Neuronal stem cell (in vitro differentiated cells): Measurements from ENCODE around the gene GLT1D1.

Experiments used
- DNase-seq: peaks from one replicate; pipeline ENCODE4 v3.0.0-alpha.2; 2013; ENCODE audit warnings: low spot score
- H2AFZ ChIP-seq: one replicate; pipeline ENCODE4 v1.6.1; 2013; ENCODE audit warnings: mild to moderate bottlenecking, low read length, inconsistent platforms
- H2AK5ac ChIP-seq: 2 replicates; pipeline ENCODE4 v1.6.1; 2013; ENCODE audit warnings: low read depth, mild to moderate bottlenecking, inconsistent platforms, low read length, moderate library complexity, mixed read lengths
- H2BK120ac ChIP-seq: 2 replicates; pipeline ENCODE4 v1.6.1; 2013; ENCODE audit warnings: low read depth, mild to moderate bottlenecking, inconsistent platforms, low read length, moderate library complexity, mixed read lengths
- H2BK12ac ChIP-seq: one replicate; pipeline ENCODE4 v1.6.1; 2013; ENCODE audit warnings: low read length, inconsistent platforms
- H2BK15ac ChIP-seq: 2 replicates; pipeline ENCODE4 v1.6.1; 2013; ENCODE audit warnings: mild to moderate bottlenecking, low read length, inconsistent platforms, mixed read lengths
- H2BK5ac ChIP-seq: one replicate; pipeline ENCODE4 v1.6.1; 2013; ENCODE audit warnings: inconsistent platforms, mild to moderate bottlenecking, low read length, moderate library complexity
- H3K14ac ChIP-seq: one replicate; pipeline ENCODE4 v1.6.1; 2013; ENCODE audit warnings: low read length, inconsistent platforms
- H3K18ac ChIP-seq: 2 replicates; pipeline ENCODE4 v1.6.1; 2013; ENCODE audit warnings: low read length, inconsistent platforms
- H3K23ac ChIP-seq: 2 replicates; pipeline ENCODE4 v1.6.1; 2013; ENCODE audit warnings: low read depth, mild to moderate bottlenecking, mixed read lengths, low read length, inconsistent platforms; ENCODE audit not compliant: poor library complexity
- H3K27ac ChIP-seq: replicated peaks from 3 replicates; pipeline ENCODE4 v1.5.1; 2013; ENCODE audit warnings: low read length, inconsistent platforms
- H3K27me3 ChIP-seq, 3 experiments: 2 replicates each; pipeline ENCODE4 v1.6.1; 2013; ENCODE audit warnings: low read length in 3 of 3, mild to moderate bottlenecking in 2 of 3, inconsistent platforms in 1 of 3, low read depth in 1 of 3, mixed read lengths in 1 of 3, moderate library complexity in 1 of 3; ENCODE audit not compliant: control insufficient read depth in 3 of 3, insufficient read depth in 3 of 3
- H3K36me3 ChIP-seq, 2 donors: replicated peaks in 1 of 2; 2 replicates each; pipeline ENCODE4 v1.6.1; 2013; ENCODE audit warnings: low read length in 2 of 2; ENCODE audit not compliant: control insufficient read depth in 2 of 2, insufficient read depth in 2 of 2
- H3K4ac ChIP-seq: 2 replicates; pipeline ENCODE4 v1.6.1; 2013; ENCODE audit warnings: inconsistent platforms, mild to moderate bottlenecking, low read length, moderate library complexity
- H3K4me1 ChIP-seq, 2 donors: 1 replicate in 1 of 2; 2 replicates in 1 of 2; pipeline ENCODE4 v1.6.1; 2013; ENCODE audit warnings: low read length in 2 of 2, low read depth in 1 of 2; ENCODE audit not compliant: control insufficient read depth in 2 of 2, insufficient read depth in 1 of 2
- H3K4me2 ChIP-seq: one replicate; pipeline ENCODE4 v1.6.1; 2013; ENCODE audit warnings: mild to moderate bottlenecking, low read length, inconsistent platforms; ENCODE audit not compliant: insufficient read depth, poor library complexity, severe bottlenecking
- H3K4me3 ChIP-seq, 2 donors: 2 replicates each; pipeline ENCODE4 v1.5.1; 2013; ENCODE audit warnings: low read length in 2 of 2, mild to moderate bottlenecking in 2 of 2, inconsistent platforms in 1 of 2, moderate library complexity in 1 of 2
- H3K79me1 ChIP-seq: one replicate; pipeline ENCODE4 v1.6.1; 2013; ENCODE audit warnings: low read depth, mild to moderate bottlenecking, inconsistent platforms, low read length, moderate library complexity
- H3K9ac ChIP-seq: one replicate; pipeline ENCODE4 v1.6.1; 2013; ENCODE audit warnings: mild to moderate bottlenecking, low read depth, low read length, inconsistent platforms; ENCODE audit not compliant: poor library complexity
- H3K9me3 ChIP-seq, 2 donors: replicated peaks in 1 of 2; 2 replicates each; pipeline versions ENCODE3 to v1.6.1; 2013; ENCODE audit warnings: low read length in 2 of 2, mild to moderate bottlenecking in 2 of 2, inconsistent platforms in 1 of 2, low read depth in 1 of 2, mixed read lengths in 1 of 2, moderate library complexity in 1 of 2; ENCODE audit not compliant: control insufficient read depth in 2 of 2, insufficient read depth in 1 of 2
- H4K8ac ChIP-seq: one replicate; pipeline ENCODE4 v1.6.1; 2013; ENCODE audit warnings: low read depth, mild to moderate bottlenecking, inconsistent platforms, low read length, moderate library complexity
- H4K91ac ChIP-seq: one replicate; pipeline ENCODE4 v1.6.1; 2013; ENCODE audit warnings: low read length, low read depth, mild to moderate bottlenecking, inconsistent platforms; ENCODE audit not compliant: poor library complexity
- WGBS, 2 donors: extraction: QIAGEN DNeasy Blood & Tissue Kit; methylation state at CpG; one replicate each; pipeline ENCODE4 v1.1.7; 2013; ENCODE audit warnings: missing lambda C conversion rate in 2 of 2, mixed read lengths in 1 of 2; ENCODE audit not compliant: insufficient read length in 2 of 2, insufficient replicate concordance in 1 of 2; ENCODE audit errors: extremely low coverage in 2 of 2; 5-methylcytosine and 5-hydroxymethylcytosine counted together

GLT1D1 gene

GRCh38 chr12:128815779-128816642, 37.3 kb upstream of the GLT1D1 start:
- no peak overlapping the region for H2BK15ac ChIP-seq
- no peak overlapping the region for H3K27ac ChIP-seq
- H3K27me3 ChIP-seq: no peaks in the 10 kb centered on the region
- H2AK5ac ChIP-seq: no peak overlapping the region
- H4K91ac ChIP-seq: no peak overlapping the region
- no peak for DNase-seq
- no peak overlapping the region for H4K8ac ChIP-seq
- H3K4me3 ChIP-seq: no peak overlapping the region
- peaks cover 8 to 58% of the 10 kb centered on the region in 2 donors for H3K36me3 ChIP-seq
- H3K9me3 ChIP-seq: peaks cover 0 to 6% of the 10 kb centered on the region in 2 donors
- no peak overlapping the region for H3K14ac ChIP-seq
- no peak overlapping the region for H2BK5ac ChIP-seq
- H3K9ac ChIP-seq: no peak overlapping the region
- no peak overlapping the region for H3K23ac ChIP-seq
- H3K4me2 ChIP-seq: no peak overlapping the region
- H2BK120ac ChIP-seq: no peak overlapping the region
- no peak overlapping the region for H2BK12ac ChIP-seq
- peaks cover 3% of the 10 kb centered on the region for H3K79me1 ChIP-seq
- H3K4ac ChIP-seq: no peak overlapping the region
- no CpG with 5 or more reads among the region's 7 CpGs for WGBS, 2 donors
- H2AFZ ChIP-seq: no peak overlapping the region
- H3K18ac ChIP-seq: no peak overlapping the region
- peaks cover 3 to 6% of the 10 kb centered on the region in 2 donors for H3K4me1 ChIP-seq

GRCh38 chr12:128816643-128816920, 36.7 kb upstream of the GLT1D1 start:
- no peak for DNase-seq
- H4K91ac ChIP-seq: no peak overlapping the region
- no peak overlapping the region for H3K23ac ChIP-seq
- no peak overlapping the region for H3K18ac ChIP-seq
- no peak overlapping the region for H3K27ac ChIP-seq
- peaks cover 3% of the 10 kb centered on the region for H3K79me1 ChIP-seq
- no peak overlapping the region for H3K4ac ChIP-seq
- no peak overlapping the region for H2BK15ac ChIP-seq
- peaks cover 0 to 6% of the 10 kb centered on the region in 2 donors for H3K9me3 ChIP-seq
- no peak overlapping the region for H2AK5ac ChIP-seq
- H3K14ac ChIP-seq: no peak overlapping the region
- no peak overlapping the region for H2AFZ ChIP-seq
- H3K4me3 ChIP-seq: no peak overlapping the region
- no peak overlapping the region for H3K4me2 ChIP-seq
- WGBS, 2 donors: no CpG with 5 or more reads among the region's 4 CpGs
- no peak overlapping the region for H3K9ac ChIP-seq
- no peak overlapping the region for H2BK12ac ChIP-seq
- peaks cover 11 to 62% of the 10 kb centered on the region in 2 donors for H3K36me3 ChIP-seq
- no peaks in the 10 kb centered on the region for H3K27me3 ChIP-seq
- no peak overlapping the region for H2BK120ac ChIP-seq
- H3K4me1 ChIP-seq: peaks cover 5 to 8% of the 10 kb centered on the region in 2 donors
- no peak overlapping the region for H4K8ac ChIP-seq
- H2BK5ac ChIP-seq: no peak overlapping the region

GRCh38 chr12:128817111-128818015, 35.9 kb upstream of the GLT1D1 start:
- Histone ChIP-seq H2AFZ (no peak overlapping the region), H3K4me1 (peaks cover 5 to 6% of the 10 kb centered on the region in 2 donors), H3K36me3 (peaks cover 11 to 55% of the 10 kb centered on the region in 2 donors), H2BK5ac (no peak overlapping the region), H3K4me3 (no peak overlapping the region), H3K23ac (no peak overlapping the region), H3K9me3 (peaks cover 0 to 6% of the 10 kb centered on the region in 2 donors), H3K79me1 (peaks cover 3% of the 10 kb centered on the region), H3K27ac (no peak overlapping the region), H3K27me3 (no peaks in the 10 kb centered on the region), H2BK12ac (no peak overlapping the region), H4K91ac (no peak overlapping the region), H2AK5ac (no peak overlapping the region), H3K18ac (no peak overlapping the region), H2BK15ac (no peak overlapping the region), H2BK120ac (no peak overlapping the region), H3K4me2 (no peak overlapping the region), H3K4ac (no peak overlapping the region), H3K9ac (no peak overlapping the region), H4K8ac (no peak overlapping the region), H3K14ac (no peak overlapping the region)
- no peak for DNase-seq
- no CpG with 5 or more reads among the region's 8 CpGs for WGBS, 2 donors
